IMR-90 (cell line): ENCODE data around the gene ABI3BP. TPM values are rescaled to one million over a fixed set of nuclear protein-coding genes. Genes with fewer than 3 reads are reported as not detected.

Experiments
- ATAC-seq: fragments of 200-7000 bp; cut with Tn5 transposase; 2 replicates; pipeline ENCODE4 v1.9.1; 2020; ENCODE audit warnings: low read depth, mild to moderate bottlenecking, moderate library complexity
- BruUV-seq: library from RNA; stranded (reverse); fragments of 400-500 nt; replicated peaks from 2 replicates; lab custom pipeline; 2021; lab: Mats Ljungman, UMichigan
- CTCF ChIA-PET: fragments of 300-600 bp; formaldehyde crosslinking; extraction: SDS; loops from one replicate; lab custom pipeline; 2021; ENCODE audit warnings: antibody characterized with exemption; lab: Yijun Ruan, JAX
- POLR2A ChIA-PET: fragments of 300-600 bp; sonication (Branson Sonifier 250); formaldehyde crosslinking; loops from one replicate; lab custom pipeline; 2022; ENCODE audit warnings: antibody characterized with exemption; ENCODE audit not compliant: unreplicated experiment; lab: Charles Lee
- DNase-seq: peaks from one replicate; pipeline ENCODE4 v3.0.0; 2013
- H2AFZ ChIP-seq: replicated peaks from 2 replicates; pipeline ENCODE3; 2013; ENCODE audit warnings: low read length, mild to moderate bottlenecking; ENCODE audit not compliant: poor library complexity
- H2AK5ac ChIP-seq: 2 replicates; pipeline ENCODE4 v1.6.1; 2013; ENCODE audit warnings: low read depth, low read length, inconsistent platforms
- H2AK9ac ChIP-seq: replicated peaks from 2 replicates; pipeline ENCODE3; 2013; ENCODE audit warnings: mild to moderate bottlenecking, low read depth, low read length, moderate library complexity; ENCODE audit not compliant: poor library complexity
- H2BK120ac ChIP-seq: 2 replicates; pipeline ENCODE4 v1.6.1; 2013; ENCODE audit warnings: low read depth, low read length, inconsistent platforms
- H2BK15ac ChIP-seq: 3 replicates; pipeline ENCODE4 v1.6.1; 2013; ENCODE audit warnings: low read depth, low read length, inconsistent platforms
- H2BK20ac ChIP-seq: 2 replicates; pipeline ENCODE4 v1.6.1; 2013; ENCODE audit warnings: low read depth, mild to moderate bottlenecking, inconsistent platforms, low read length, moderate library complexity
- H2BK5ac ChIP-seq: 2 replicates; pipeline ENCODE4 v1.6.1; 2013; ENCODE audit warnings: mild to moderate bottlenecking, low read depth, low read length, inconsistent platforms; ENCODE audit not compliant: poor library complexity, severe bottlenecking
- H3K14ac ChIP-seq: replicated peaks from 2 replicates; pipeline ENCODE4 v1.6.1; 2013; ENCODE audit warnings: low read depth, low read length, inconsistent platforms
- H3K18ac ChIP-seq: 2 replicates; pipeline ENCODE4 v1.6.1; 2013; ENCODE audit warnings: low read depth, low read length, control low read depth
- H3K23ac ChIP-seq: 2 replicates; pipeline ENCODE4 v1.6.1; 2013; ENCODE audit warnings: low read depth, low read length, inconsistent platforms
- H3K27ac ChIP-seq: 2 replicates; pipeline ENCODE4 v1.5.1; 2013; ENCODE audit warnings: mild to moderate bottlenecking, control low read depth, low read length; ENCODE audit not compliant: insufficient read depth
- H3K27me3 ChIP-seq: 2 replicates; pipeline ENCODE4 v1.6.1; 2013; ENCODE audit warnings: low read length; ENCODE audit not compliant: control insufficient read depth, insufficient read depth
- H3K36me3 ChIP-seq: 2 replicates; pipeline ENCODE4 v1.6.1; 2013; ENCODE audit warnings: low read length, mixed read lengths; ENCODE audit not compliant: control insufficient read depth, insufficient read depth
- H3K4ac ChIP-seq: 2 replicates; pipeline ENCODE4 v1.6.1; 2013; ENCODE audit warnings: low read depth, low read length, inconsistent platforms
- H3K4me1 ChIP-seq: 2 replicates; pipeline ENCODE4 v1.6.1; 2013; ENCODE audit warnings: low read length, mixed read lengths; ENCODE audit not compliant: control insufficient read depth, insufficient read depth
- H3K4me2 ChIP-seq: 2 replicates; pipeline ENCODE4 v1.6.1; 2013; ENCODE audit warnings: low read depth, mild to moderate bottlenecking, control low read depth, low read length, moderate library complexity
- H3K4me3 ChIP-seq: 2 replicates; pipeline ENCODE4 v1.5.1; 2013; ENCODE audit warnings: low read depth, mild to moderate bottlenecking, control low read depth, low read length, moderate library complexity; ENCODE audit not compliant: insufficient read depth
- H3K56ac ChIP-seq: 2 replicates; pipeline ENCODE4 v1.6.1; 2013; ENCODE audit warnings: low read length, inconsistent platforms; ENCODE audit not compliant: insufficient read depth; ENCODE audit errors: extremely low read depth
- H3K79me1 ChIP-seq, 2 experiments: 2 replicates each; pipeline ENCODE4 v1.6.1; 2013; ENCODE audit warnings: low read length in 2 of 2, inconsistent platforms in 1 of 2, low read depth in 1 of 2
- H3K9ac ChIP-seq: 2 replicates; pipeline ENCODE4 v1.6.1; 2013; ENCODE audit warnings: low read depth, low read length, control low read depth
- H3K9me1 ChIP-seq: 2 replicates; pipeline ENCODE4 v1.6.1; 2013; ENCODE audit warnings: low read length, inconsistent platforms; ENCODE audit not compliant: insufficient read depth
- H3K9me3 ChIP-seq: 2 replicates; pipeline ENCODE4 v1.6.1; 2013; ENCODE audit warnings: low read length; ENCODE audit not compliant: control insufficient read depth, insufficient read depth
- H4K20me1 ChIP-seq: 2 replicates; pipeline ENCODE4 v1.6.1; 2013; ENCODE audit warnings: low read length, inconsistent platforms; ENCODE audit not compliant: insufficient read depth
- H4K5ac ChIP-seq: 2 replicates; pipeline ENCODE4 v1.6.1; 2013; ENCODE audit warnings: mild to moderate bottlenecking, low read depth, low read length, control low read depth
- H4K8ac ChIP-seq, 2 experiments: 2 replicates each; pipeline ENCODE4 v1.6.1; 2013; ENCODE audit warnings: low read depth in 2 of 2, low read length in 2 of 2, control low read depth in 1 of 2, inconsistent platforms in 1 of 2
- H4K91ac ChIP-seq: 2 replicates; pipeline ENCODE4 v1.6.1; 2013; ENCODE audit warnings: low read depth, low read length, inconsistent platforms; ENCODE audit not compliant: insufficient read depth
- BHLHE40 ChIP-seq: fragments of 150-350 bp; IDR thresholded peaks from 2 replicates; pipeline ENCODE4 v1.6.1; 2016; ENCODE audit warnings: mild to moderate bottlenecking, low read depth, low read length
- NFE2L2 ChIP-seq: fragments of 150-350 bp; IDR thresholded peaks from 2 replicates; pipeline ENCODE4 v1.6.1; 2016; ENCODE audit warnings: low read depth, mild to moderate bottlenecking, low read length
- POLR2A ChIP-seq: IDR thresholded peaks from 2 replicates; pipeline ENCODE4 v1.6.1; 2012; ENCODE audit warnings: mild to moderate bottlenecking, low read depth, low read length
- RFX5 ChIP-seq: IDR thresholded peaks from 2 replicates; pipeline ENCODE4 v1.8.0; 2012; ENCODE audit warnings: low read depth, mild to moderate bottlenecking, low read length, moderate library complexity
- WGBS, 2 experiments: methylation state at CpG; one replicate each; pipeline versions ENCODE4 v1.1.5 to v1.1.7; 2013; ENCODE audit warnings: missing lambda C conversion rate in 2 of 2; ENCODE audit not compliant: insufficient read length in 1 of 2; ENCODE audit errors: extremely low coverage in 2 of 2; 5-methylcytosine and 5-hydroxymethylcytosine counted together
- dilution Hi-C: fragments of 300-500 bp; cut with HindIII; formaldehyde crosslinking; loops from one replicate; pipeline ENCODE4 v1.14.3; 2018; ENCODE audit warnings: low sequenced_read_pairs; ENCODE audit not compliant: unreplicated experiment
- in situ Hi-C: fragments of 300-500 bp; cut with MboI; formaldehyde crosslinking; loops from 3 replicates; pipeline ENCODE4 v1.14.3; 2019; ENCODE audit warnings: low sequenced_read_pairs, inconsistent platforms, mixed read lengths
- intact Hi-C: fragments of 100-400 bp; cut with micrococcal nuclease; formaldehyde crosslinking; loops from 2 replicates; pipeline ENCODE4 v1.10.0; 2022
- polyA plus RNA-seq, 3 experiments: library from polyadenylated mRNA; depleted of rRNA; stranded (reverse); fragments of >200 nt; gene quantifications; 2 replicates each; pipeline ENCODE4 v1.2.3, GENCODE V29; 2012; ENCODE audit warnings: low replicate concordance in 1 of 3
- total RNA-seq: library from RNA; depleted of rRNA; stranded (reverse); fragments of >200 nt; gene quantifications from 2 replicates; pipeline ENCODE4 v1.2.3, GENCODE V29; 2012

The ABI3BP gene
- total and polyA plus RNA-seq, 2 of the 4 experiments (the other 2 are of a cell fraction): 3.0 to 26.7 TPM

- Histone ChIP-seq H3K4me3 (no peak overlapping the region), H3K56ac (no peak overlapping the region), H3K23ac (no peak overlapping the region), H2BK5ac (no peak overlapping the region), H3K9me1 (peaks cover 4% of the 10 kb centered on the region; the same call in 1 of the 2 replicates), H3K4me1 (no peaks in the 10 kb centered on the region), H3K9me3 (no peaks in the 10 kb centered on the region), H3K79me1 (peaks cover 6 to 30% of the 10 kb centered on the region in 2 experiments), H4K8ac (no peak overlapping the region), H2BK15ac (no peak overlapping the region), H4K5ac (no peak overlapping the region), H2AFZ (no peak overlapping the region), H2AK5ac (no peak overlapping the region), H4K91ac (no peak overlapping the region), H2BK120ac (no peak overlapping the region), H3K27me3 (no peaks in the 10 kb centered on the region), H3K36me3 (peaks cover 39% of the 10 kb centered on the region), H3K4ac (no peak overlapping the region), H2BK20ac (no peak overlapping the region), H3K18ac (no peak overlapping the region), H2AK9ac (no peak overlapping the region), H3K9ac (no peak overlapping the region), H3K14ac (no peak overlapping the region), H3K27ac (no peak overlapping the region), H4K20me1 (peaks cover 7% of the 10 kb centered on the region; the same call in 1 of the 2 replicates), H3K4me2 (no peak overlapping the region)
- in situ Hi-C loops (loop anchor here (25.0 kb wide), 1 partner anchor 907 kb away; no protein-coding TSS in a partner anchor), intact Hi-C loops (no loop called here), dilution Hi-C loops (no loop called here)
- CTCF ChIA-PET: no interaction called here
- no CpG with 5 or more reads among the region's 2 CpGs for WGBS, 2 experiments
- no TSS peak for BruUV-seq
- DNase-seq (no peak), ATAC-seq (no peak)
- TF ChIP-seq POLR2A (no peak), NFE2L2 (no peak), BHLHE40 (no peak), RFX5 (no peak)
- POLR2A ChIA-PET: no interaction called here
These were observed 248.6 kb downstream of the ABI3BP start for GRCh38 chr3:100744671-100745070.
